ENCODE results near the gene RINL.
A peak's percentile ranks its signal among the peaks of the same experiment; 100 is the strongest.

Gene RINL

GRCh38 chr19:38919837-38920601 lies 41.9 kb upstream of the RINL start:
- no peak for TF ChIP-seq CTCF (IDR thresholded peaks at IDR 0.05)
- Mint-ChIP-seq H3K27ac (no peak overlapping the region), H3K36me3 (ENCODE audit: low read depth) (peaks cover 25% of the 10 kb centered on the region), H3K4me1 (no peaks in the 10 kb centered on the region), H3K4me3 (no peak overlapping the region), H3K9me3 (no peaks in the 10 kb centered on the region), H3K27me3 (ENCODE audit: low read depth, poor library complexity) (no peaks in the 10 kb centered on the region)
- DNase-seq: no peak

GRCh38 chr19:38918526-38918925 lies 40.5 kb upstream of the RINL start:
- Mint-ChIP-seq H3K4me3 (no peak overlapping the region), H3K4me1 (no peaks in the 10 kb centered on the region)

GRCh38 chr19:38917921-38918491 lies 39.9 kb upstream of the RINL start:
- Mint-ChIP-seq H3K4me3 (no peak overlapping the region), H3K9me3 (no peaks in the 10 kb centered on the region), H3K4me1 (no peaks in the 10 kb centered on the region), H3K27me3 (ENCODE audit: low read depth, poor library complexity) (no peaks in the 10 kb centered on the region), H3K36me3 (ENCODE audit: low read depth) (peaks cover 19% of the 10 kb centered on the region), H3K27ac (no peak overlapping the region)
- no peak for DNase-seq
- no peak for TF ChIP-seq CTCF (IDR thresholded peaks at IDR 0.05)

More at GRCh38 chr19:38918526-38918925, 40.5 kb upstream of the RINL start:
- no peak for DNase-seq
- peaks cover 19% of the 10 kb centered on the region for H3K36me3 Mint-ChIP-seq (ENCODE audit: low read depth)
- no peak for TF ChIP-seq CTCF (IDR thresholded peaks at IDR 0.05)
- no peaks in the 10 kb centered on the region for H3K9me3 Mint-ChIP-seq
- no peaks in the 10 kb centered on the region for H3K27me3 Mint-ChIP-seq (ENCODE audit: low read depth, poor library complexity)
- H3K27ac Mint-ChIP-seq: no peak overlapping the region

- Mint-ChIP-seq H3K9me3 (no peaks in the 10 kb centered on the region), H3K27me3 (ENCODE audit: low read depth, poor library complexity) (no peaks in the 10 kb centered on the region), H3K4me1 (no peaks in the 10 kb centered on the region), H3K36me3 (ENCODE audit: low read depth) (peaks cover 16% of the 10 kb centered on the region), H3K27ac (no peak overlapping the region), H3K4me3 (no peak overlapping the region)
- no peak for DNase-seq
- TF ChIP-seq CTCF (IDR thresholded peaks at IDR 0.05): no peak
These were observed 39.4 kb upstream of the RINL start for GRCh38 chr19:38917516-38917915.

GRCh38 chr19:38915329-38916321 lies 37.5 kb upstream of the RINL start:
- H3K27me3 Mint-ChIP-seq (ENCODE audit: low read depth, poor library complexity): no peaks in the 10 kb centered on the region
- no peak for TF ChIP-seq CTCF (IDR thresholded peaks at IDR 0.05)
- DNase-seq: no peak
- H3K4me1 Mint-ChIP-seq: no peaks in the 10 kb centered on the region
- no peak overlapping the region for H3K4me3 Mint-ChIP-seq
- no peaks in the 10 kb centered on the region for H3K9me3 Mint-ChIP-seq
- H3K36me3 Mint-ChIP-seq (ENCODE audit: low read depth): peaks cover 5% of the 10 kb centered on the region
- peak overlapping the region; percentile 86 for H3K27ac Mint-ChIP-seq
